ENCODE measurements around the gene TPM1. TPM values are rescaled to one million over a fixed set of nuclear protein-coding genes. Genes with fewer than 3 reads are reported as not detected.

TPM1 gene
- total and polyA plus RNA-seq, 9 of the 15 experiments (the other 6 are each of a cell fraction or from before 2014, with no cell fraction given), result 8.1 to 53.9 (median 43.1) TPM

DNA sequence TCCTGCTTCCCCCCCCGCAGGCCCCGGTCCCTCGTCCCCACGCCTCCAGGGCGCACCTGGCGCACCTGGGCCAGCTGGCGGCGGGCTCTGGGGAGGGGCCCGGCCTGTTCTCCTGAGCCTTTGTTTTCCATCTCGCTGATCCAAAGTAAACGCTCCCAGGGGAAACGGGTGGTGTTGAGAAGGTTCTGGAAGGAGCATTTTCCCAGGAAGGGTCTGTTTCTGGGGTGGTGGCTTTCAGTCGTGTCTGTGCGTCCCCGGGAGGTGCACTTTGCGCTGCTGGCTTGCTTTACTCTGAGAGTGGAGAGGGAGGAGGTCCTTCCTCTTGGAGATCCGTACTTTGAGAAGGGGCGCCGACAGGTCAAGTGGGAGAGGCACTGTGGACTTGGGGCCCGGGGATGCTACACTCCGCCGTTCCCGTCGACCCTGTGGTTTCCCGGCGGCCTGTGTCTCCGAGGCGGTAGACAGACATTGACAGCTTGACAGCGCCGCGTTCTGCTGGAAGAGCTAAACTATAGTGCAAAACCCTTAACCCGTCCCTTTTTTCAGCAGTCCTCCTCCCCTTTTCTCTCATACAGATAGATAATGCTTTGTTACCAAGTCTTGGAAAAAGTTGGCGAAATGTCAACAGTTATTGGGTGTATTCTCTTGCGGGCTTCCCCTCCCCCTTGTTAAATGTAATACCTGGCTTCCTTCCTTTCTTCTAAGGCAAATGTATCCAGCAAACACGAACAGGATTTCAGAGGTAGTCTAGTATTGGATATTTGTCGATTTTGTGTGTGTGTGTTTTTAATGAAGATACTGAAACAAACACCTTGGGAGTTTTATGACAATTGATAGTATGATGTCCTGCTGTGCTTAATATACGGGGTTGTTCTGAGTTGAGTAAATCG, 6.5 kb downstream of the TPM1 start (continued):
- TF ChIP-seq TOE1 (IDR thresholded peaks at IDR 0.05; ENCODE audit: borderline replicate concordance) (peak; percentile 9; the same call in 1 of the 2 replicates), TOE1 (CRISPR knock-in tag; IDR thresholded peaks at IDR 0.05; ENCODE audit: borderline replicate concordance, low read depth) (no peak), ZKSCAN8 (CRISPR knock-in tag; IDR thresholded peaks at IDR 0.05) (no peak), MTA2 (IDR thresholded peaks at IDR 0.05; ENCODE audit: low read depth) (no peak), ZBED1 (IDR thresholded peaks at IDR 0.05) (no peak), ZNF12 (CRISPR knock-in tag; IDR thresholded peaks at IDR 0.05) (peak; percentile 5; the same call in 1 of the 2 replicates), ZNF57 (CRISPR knock-in tag; IDR thresholded peaks at IDR 0.05) (no peak), KLF13 (tag; IDR thresholded peaks at IDR 0.05; ENCODE audit: borderline replicate concordance, low read depth) (no peak), ZSCAN29 (IDR thresholded peaks at IDR 0.05) (no peak), ZNF217 (CRISPR knock-in tag; IDR thresholded peaks at IDR 0.05) (no peak), ZNF146 (CRISPR knock-in tag; IDR thresholded peaks at IDR 0.05; ENCODE audit: unreplicated experiment) (no peak), CREBBP (IDR thresholded peaks at IDR 0.05; ENCODE audit: low read depth, low read length) (no peak), PHB (CRISPR knock-in tag; IDR thresholded peaks at IDR 0.05) (no peak), ZNF174 (CRISPR knock-in tag; IDR thresholded peaks at IDR 0.05) (no peak), ARID1B (IDR thresholded peaks at IDR 0.05) (0 out of 2 replicates have a peak, but pooled peaks have one; percentile 7), HOXB6 (CRISPR knock-in tag; IDR thresholded peaks at IDR 0.05; ENCODE audit: borderline replicate concordance) (no peak), EP400 (IDR thresholded peaks at IDR 0.05) (no peak), TRIM28 (IDR thresholded peaks at IDR 0.05) (no peak), SRSF3 (IDR thresholded peaks at IDR 0.05; ENCODE audit: insufficient read depth, low read length) (no peak), ZEB2 (IDR thresholded peaks at IDR 0.05) (peak; percentile 83), NR4A1 (CRISPR knock-in tag; IDR thresholded peaks at IDR 0.05) (no peak), NR4A1 (tag; IDR thresholded peaks at IDR 0.05) (no peak), WHSC1 (IDR thresholded peaks at IDR 0.05; ENCODE audit: low read length) (no peak), NFE2 (IDR thresholded peaks at IDR 0.05; ENCODE audit: low read depth) (no peak), IRF2 (CRISPR knock-in tag; IDR thresholded peaks at IDR 0.05) (no peak)
- TF ChIP-seq, protein P1, sequence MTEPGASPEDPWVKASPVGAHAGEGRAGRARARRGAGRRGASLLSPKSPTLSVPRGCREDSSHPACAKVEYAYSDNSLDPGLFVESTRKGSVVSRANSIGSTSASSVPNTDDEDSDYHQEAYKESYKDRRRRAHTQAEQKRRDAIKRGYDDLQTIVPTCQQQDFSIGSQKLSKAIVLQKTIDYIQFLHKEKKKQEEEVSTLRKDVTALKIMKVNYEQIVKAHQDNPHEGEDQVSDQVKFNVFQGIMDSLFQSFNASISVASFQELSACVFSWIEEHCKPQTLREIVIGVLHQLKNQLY (CRISPR knock-in tag; conservative IDR thresholded peaks at IDR 0.05), result no peak
- TF ChIP-seq, protein P2, sequence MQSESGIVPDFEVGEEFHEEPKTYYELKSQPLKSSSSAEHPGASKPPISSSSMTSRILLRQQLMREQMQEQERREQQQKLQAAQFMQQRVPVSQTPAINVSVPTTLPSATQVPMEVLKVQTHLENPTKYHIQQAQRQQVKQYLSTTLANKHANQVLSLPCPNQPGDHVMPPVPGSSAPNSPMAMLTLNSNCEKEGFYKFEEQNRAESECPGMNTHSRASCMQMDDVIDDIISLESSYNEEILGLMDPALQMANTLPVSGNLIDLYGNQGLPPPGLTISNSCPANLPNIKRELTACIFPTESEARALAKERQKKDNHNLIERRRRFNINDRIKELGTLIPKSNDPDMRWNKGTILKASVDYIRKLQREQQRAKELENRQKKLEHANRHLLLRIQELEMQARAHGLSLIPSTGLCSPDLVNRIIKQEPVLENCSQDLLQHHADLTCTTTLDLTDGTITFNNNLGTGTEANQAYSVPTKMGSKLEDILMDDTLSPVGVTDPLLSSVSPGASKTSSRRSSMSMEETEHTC (IDR thresholded peaks at IDR 0.05), result no peak
- TF ChIP-seq, protein P3, sequence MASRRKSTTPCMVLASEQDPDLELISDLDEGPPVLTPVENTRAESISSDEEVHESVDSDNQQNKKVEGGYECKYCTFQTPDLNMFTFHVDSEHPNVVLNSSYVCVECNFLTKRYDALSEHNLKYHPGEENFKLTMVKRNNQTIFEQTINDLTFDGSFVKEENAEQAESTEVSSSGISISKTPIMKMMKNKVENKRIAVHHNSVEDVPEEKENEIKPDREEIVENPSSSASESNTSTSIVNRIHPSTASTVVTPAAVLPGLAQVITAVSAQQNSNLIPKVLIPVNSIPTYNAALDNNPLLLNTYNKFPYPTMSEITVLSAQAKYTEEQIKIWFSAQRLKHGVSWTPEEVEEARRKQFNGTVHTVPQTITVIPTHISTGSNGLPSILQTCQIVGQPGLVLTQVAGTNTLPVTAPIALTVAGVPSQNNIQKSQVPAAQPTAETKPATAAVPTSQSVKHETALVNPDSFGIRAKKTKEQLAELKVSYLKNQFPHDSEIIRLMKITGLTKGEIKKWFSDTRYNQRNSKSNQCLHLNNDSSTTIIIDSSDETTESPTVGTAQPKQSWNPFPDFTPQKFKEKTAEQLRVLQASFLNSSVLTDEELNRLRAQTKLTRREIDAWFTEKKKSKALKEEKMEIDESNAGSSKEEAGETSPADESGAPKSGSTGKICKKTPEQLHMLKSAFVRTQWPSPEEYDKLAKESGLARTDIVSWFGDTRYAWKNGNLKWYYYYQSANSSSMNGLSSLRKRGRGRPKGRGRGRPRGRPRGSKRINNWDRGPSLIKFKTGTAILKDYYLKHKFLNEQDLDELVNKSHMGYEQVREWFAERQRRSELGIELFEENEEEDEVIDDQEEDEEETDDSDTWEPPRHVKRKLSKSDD (conservative IDR thresholded peaks at IDR 0.05; ENCODE audit: low read length), result no peak
